Measurements from ENCODE around the gene SURF6.
"Not testable (repeated sequence)": the region's sequence is repeated elsewhere in the genome, so short reads cannot be mapped to it uniquely, and the experiment has no call there.

The SURF6 gene

GRCh38 chr9:133329306-133330156, 6.5 kb downstream of the SURF6 start:
- DNase-seq (ENCODE audit: extremely low read depth in 1 of 2, low read depth in 1 of 2) = not testable (repeated sequence)

- no peak for DNase-seq (ENCODE audit: extremely low read depth in 1 of 2, low read depth in 1 of 2)
These were observed 8.0 kb downstream of the SURF6 start for GRCh38 chr9:133327834-133328484.

DNA sequence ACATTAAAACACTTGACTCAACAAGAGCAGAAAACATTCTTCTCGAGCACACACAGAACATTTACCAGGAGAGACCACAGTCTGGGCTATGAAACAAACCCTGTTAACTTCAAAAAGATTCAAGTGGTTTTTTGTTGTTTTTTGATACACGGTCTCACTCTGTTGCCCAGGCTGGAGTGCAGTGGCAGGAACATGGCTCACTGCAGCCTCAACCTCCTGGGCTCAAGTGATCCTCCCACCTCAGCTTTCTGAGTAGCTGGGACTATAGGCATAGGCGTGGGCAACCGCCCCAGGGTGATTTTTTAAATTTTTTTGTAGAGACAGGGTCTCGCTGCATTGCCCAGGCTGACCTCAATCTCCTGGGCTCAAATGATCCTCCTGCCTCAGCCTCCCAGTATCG, 9.0 kb downstream of the SURF6 start:
- DNase-seq (ENCODE audit: extremely low read depth in 1 of 2, low read depth in 1 of 2) = not testable (repeated sequence)

- DNase-seq (ENCODE audit: extremely low read depth in 1 of 2, low read depth in 1 of 2) = no peak
These were observed 11.8 kb downstream of the SURF6 start for GRCh38 chr9:133323991-133324703.

DNA sequence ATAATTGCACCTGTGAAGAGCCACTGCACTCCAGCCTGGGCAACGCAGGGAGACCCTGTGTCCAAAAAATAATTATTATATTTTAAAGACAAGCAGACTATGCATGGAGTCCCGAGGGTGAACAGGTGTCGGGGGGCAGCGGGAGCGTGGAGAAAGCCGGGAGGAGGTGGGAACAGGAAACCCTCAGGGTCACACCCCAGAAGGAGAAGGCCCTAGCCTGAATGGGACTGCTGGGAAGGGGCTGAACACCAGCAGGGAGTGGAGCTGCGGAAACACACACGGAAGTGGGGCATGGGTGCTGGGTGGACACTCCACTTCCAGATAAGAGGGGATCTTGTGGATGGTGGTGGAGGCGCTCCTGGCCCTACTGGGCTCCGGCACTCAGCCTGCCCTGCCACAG, 12.8 kb downstream of the SURF6 start:
- DNase-seq (ENCODE audit: extremely low read depth in 1 of 2, low read depth in 1 of 2) = no peak

DNA sequence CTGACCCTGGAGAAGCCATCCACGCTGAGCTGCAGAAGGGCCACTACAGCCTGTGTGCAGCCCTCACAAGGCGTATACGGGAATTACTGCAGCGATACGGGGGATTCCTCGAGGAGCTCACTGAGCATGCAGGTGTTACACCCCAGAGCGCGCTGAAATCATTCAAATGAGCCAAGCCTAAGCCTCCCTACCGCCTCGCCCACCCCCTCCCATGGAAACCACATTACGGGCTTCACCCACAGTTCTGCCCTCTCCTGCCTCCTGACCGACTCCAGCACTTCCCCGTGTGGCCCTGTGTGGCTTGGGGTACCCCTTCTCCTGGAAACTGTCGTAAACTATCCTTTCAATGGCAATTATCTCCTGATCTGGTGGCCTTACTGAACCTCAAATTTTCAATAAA, 13.3 kb downstream of the SURF6 start:
- no peak for DNase-seq (ENCODE audit: extremely low read depth in 1 of 2, low read depth in 1 of 2)

GRCh38 chr9:133321411-133321935, 14.5 kb downstream of the SURF6 start:
- no peak for DNase-seq (ENCODE audit: extremely low read depth in 1 of 2, low read depth in 1 of 2)

- no peak for DNase-seq (ENCODE audit: extremely low read depth in 1 of 2, low read depth in 1 of 2)
These were observed 15.5 kb downstream of the SURF6 start for GRCh38 chr9:133320421-133320881.

GRCh38 chr9:133317551-133317950, 18.4 kb downstream of the SURF6 start:
- not testable (repeated sequence) for DNase-seq (ENCODE audit: extremely low read depth in 1 of 2, low read depth in 1 of 2)

GRCh38 chr9:133315997-133316396, 20.0 kb downstream of the SURF6 start:
- no peak for DNase-seq (ENCODE audit: extremely low read depth in 1 of 2, low read depth in 1 of 2)

GRCh38 chr9:133309608-133310007, 26.4 kb downstream of the SURF6 start:
- no peak for DNase-seq (ENCODE audit: extremely low read depth in 1 of 2, low read depth in 1 of 2)

- DNase-seq (ENCODE audit: extremely low read depth in 1 of 2, low read depth in 1 of 2) = no peak
These were observed 28.7 kb downstream of the SURF6 start for GRCh38 chr9:133307301-133307700.

- no peak for DNase-seq (ENCODE audit: extremely low read depth in 1 of 2, low read depth in 1 of 2)
These were observed 29.5 kb downstream of the SURF6 start for GRCh38 chr9:133306242-133307204.

- DNase-seq (ENCODE audit: extremely low read depth in 1 of 2, low read depth in 1 of 2) = no peak
These were observed 30.3 kb downstream of the SURF6 start for GRCh38 chr9:133305731-133306130.

- DNase-seq (ENCODE audit: extremely low read depth in 1 of 2, low read depth in 1 of 2) = no peak
These were observed 31.3 kb downstream of the SURF6 start for GRCh38 chr9:133304477-133305377.

- DNase-seq (ENCODE audit: extremely low read depth in 1 of 2, low read depth in 1 of 2) = no peak
These were observed 31.9 kb downstream of the SURF6 start for GRCh38 chr9:133304158-133304470.

- DNase-seq (ENCODE audit: extremely low read depth in 1 of 2, low read depth in 1 of 2) = no peak
These were observed 32.5 kb downstream of the SURF6 start for GRCh38 chr9:133303266-133304157.

Measured in activated CD8-positive, alpha-beta memory T cell treated with anti-CD3 and anti-CD28 coated beads for 1 hour (primary cell).